ENCODE data around the gene CCDC78. TPM values are rescaled to one million over a fixed set of nuclear protein-coding genes. Genes with fewer than 3 reads are reported as not detected.

CCDC78 gene
- polyA plus RNA-seq, 1 experiment = 2.4 TPM

DNA sequence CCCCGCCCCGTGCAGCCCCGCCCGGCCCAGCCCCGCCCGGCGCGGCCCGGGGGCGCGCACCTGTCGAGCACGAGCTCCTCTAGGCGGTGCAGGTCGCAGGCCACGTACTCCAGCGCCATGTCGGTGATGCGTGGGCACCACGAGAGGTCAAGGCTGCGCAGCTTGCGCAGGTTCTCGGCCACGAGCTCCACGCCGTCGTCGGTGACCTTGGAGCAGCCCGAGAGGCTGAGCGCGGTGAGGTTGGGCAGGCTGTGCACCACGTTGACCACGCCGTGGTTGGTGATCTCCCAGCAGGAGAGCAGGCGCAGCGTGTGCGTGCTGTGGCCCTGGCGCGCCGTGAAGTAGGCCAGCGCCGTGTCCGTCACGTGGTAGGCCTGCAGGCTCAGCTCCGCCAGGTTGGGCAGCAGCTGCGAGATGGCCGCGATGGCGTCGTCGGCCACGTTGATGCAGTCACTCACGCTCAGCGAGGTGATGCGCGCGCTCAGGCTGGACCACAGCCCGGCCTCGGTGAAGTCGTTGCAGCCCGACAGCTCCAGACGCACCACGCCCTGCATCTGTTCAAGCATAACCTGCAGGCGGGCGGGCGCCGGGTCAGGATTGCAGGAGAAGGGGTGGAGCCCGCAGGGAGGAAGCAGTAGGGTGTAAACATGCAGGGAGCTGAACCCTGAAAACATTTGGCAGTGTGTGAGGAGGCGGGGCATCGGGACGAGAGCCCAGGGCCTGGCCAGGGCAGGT, 30.7 kb downstream of the CCDC78 start:
- Histone ChIP-seq H3K4me3 (ENCODE audit: low read depth, low read length) (no peak overlapping the region), H3K36me3 (ENCODE audit: control insufficient read depth, insufficient read depth, low read length) (no peaks in the 10 kb centered on the region), H3K27me3 (ENCODE audit: control insufficient read depth, insufficient read depth, low read length) (peaks cover 23% of the 10 kb centered on the region)
- DNase-seq (ENCODE audit: low read depth) = no peak
- POLR2A ChIA-PET = no interaction called here
- TF ChIP-seq, protein P1, sequence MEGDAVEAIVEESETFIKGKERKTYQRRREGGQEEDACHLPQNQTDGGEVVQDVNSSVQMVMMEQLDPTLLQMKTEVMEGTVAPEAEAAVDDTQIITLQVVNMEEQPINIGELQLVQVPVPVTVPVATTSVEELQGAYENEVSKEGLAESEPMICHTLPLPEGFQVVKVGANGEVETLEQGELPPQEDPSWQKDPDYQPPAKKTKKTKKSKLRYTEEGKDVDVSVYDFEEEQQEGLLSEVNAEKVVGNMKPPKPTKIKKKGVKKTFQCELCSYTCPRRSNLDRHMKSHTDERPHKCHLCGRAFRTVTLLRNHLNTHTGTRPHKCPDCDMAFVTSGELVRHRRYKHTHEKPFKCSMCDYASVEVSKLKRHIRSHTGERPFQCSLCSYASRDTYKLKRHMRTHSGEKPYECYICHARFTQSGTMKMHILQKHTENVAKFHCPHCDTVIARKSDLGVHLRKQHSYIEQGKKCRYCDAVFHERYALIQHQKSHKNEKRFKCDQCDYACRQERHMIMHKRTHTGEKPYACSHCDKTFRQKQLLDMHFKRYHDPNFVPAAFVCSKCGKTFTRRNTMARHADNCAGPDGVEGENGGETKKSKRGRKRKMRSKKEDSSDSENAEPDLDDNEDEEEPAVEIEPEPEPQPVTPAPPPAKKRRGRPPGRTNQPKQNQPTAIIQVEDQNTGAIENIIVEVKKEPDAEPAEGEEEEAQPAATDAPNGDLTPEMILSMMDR (IDR thresholded peaks at IDR 0.05; ENCODE audit: insufficient read depth, low read depth, low read length) = no peak
- CTCF ChIA-PET = no interaction called here

GRCh38 chr16:694863-695354, 31.3 kb downstream of the CCDC78 start:
- ChIA-PET POLR2A (no interaction called here), CTCF (no interaction called here)
- no peak overlapping the region for H3K4me3 ChIP-seq (ENCODE audit: low read depth, low read length)
- peaks cover 23% of the 10 kb centered on the region for H3K27me3 ChIP-seq (ENCODE audit: control insufficient read depth, insufficient read depth, low read length)
- no peaks in the 10 kb centered on the region for H3K36me3 ChIP-seq (ENCODE audit: control insufficient read depth, insufficient read depth, low read length)
- TF ChIP-seq, protein P1 (IDR thresholded peaks at IDR 0.05; ENCODE audit: insufficient read depth, low read depth, low read length) = no peak
- no peak for DNase-seq (ENCODE audit: low read depth)

GRCh38 chr16:694187-694862, 31.9 kb downstream of the CCDC78 start:
- no peak overlapping the region for H3K4me3 ChIP-seq (ENCODE audit: low read depth, low read length)
- POLR2A ChIA-PET = no interaction called here
- no peak for DNase-seq (ENCODE audit: low read depth)
- peaks cover 22% of the 10 kb centered on the region for H3K27me3 ChIP-seq (ENCODE audit: control insufficient read depth, insufficient read depth, low read length)
- CTCF ChIA-PET = no interaction called here
- TF ChIP-seq, protein P1 (IDR thresholded peaks at IDR 0.05; ENCODE audit: insufficient read depth, low read depth, low read length) = no peak
- H3K36me3 ChIP-seq (ENCODE audit: control insufficient read depth, insufficient read depth, low read length) = no peaks in the 10 kb centered on the region

- ChIA-PET POLR2A (no interaction called here), CTCF (no interaction called here)
- Histone ChIP-seq H3K27me3 (ENCODE audit: control insufficient read depth, insufficient read depth, low read length) (peaks cover 21% of the 10 kb centered on the region), H3K36me3 (ENCODE audit: control insufficient read depth, insufficient read depth, low read length) (no peaks in the 10 kb centered on the region), H3K4me3 (ENCODE audit: low read depth, low read length) (no peak overlapping the region)
- TF ChIP-seq, protein P1 (IDR thresholded peaks at IDR 0.05; ENCODE audit: insufficient read depth, low read depth, low read length) = no peak
- no peak for DNase-seq (ENCODE audit: low read depth)
Measured at GRCh38 chr16:693766-694165, 32.5 kb downstream of the CCDC78 start.

GRCh38 chr16:693364-693763, 32.9 kb downstream of the CCDC78 start:
- TF ChIP-seq, protein P1 (IDR thresholded peaks at IDR 0.05; ENCODE audit: insufficient read depth, low read depth, low read length) = no peak

More at GRCh38 chr16:693364-693763, 32.9 kb downstream of the CCDC78 start:
- H3K36me3 ChIP-seq (ENCODE audit: control insufficient read depth, insufficient read depth, low read length) = no peaks in the 10 kb centered on the region
- peaks cover 21% of the 10 kb centered on the region for H3K27me3 ChIP-seq (ENCODE audit: control insufficient read depth, insufficient read depth, low read length)
- ChIA-PET POLR2A (no interaction called here), CTCF (no interaction called here)
- no peak for DNase-seq (ENCODE audit: low read depth)
- no peak overlapping the region for H3K4me3 ChIP-seq (ENCODE audit: low read depth, low read length)
